KMS-11 (cell line): ENCODE measurements around the gene KLF4.

Source experiments
- H2AFZ ChIP-seq: fragments of 200-600 bp; sonication (generic); 2 replicates; pipeline ENCODE4 v1.6.1; 2016; ENCODE audit warnings: antibody characterized with exemption, mixed run types, low read depth
- H3K27ac ChIP-seq: fragments of 200-600 bp; sonication (generic); 2 replicates; pipeline ENCODE4 v1.6.1; 2016; ENCODE audit warnings: mild to moderate bottlenecking, mixed run types
- H3K27me3 ChIP-seq: fragments of 200-600 bp; sonication (generic); 2 replicates; pipeline ENCODE4 v1.6.1; 2017; ENCODE audit warnings: mild to moderate bottlenecking, low read depth, mixed run types, moderate library complexity; ENCODE audit not compliant: insufficient read depth
- H3K36me3 ChIP-seq: fragments of 200-600 bp; sonication (generic); 2 replicates; pipeline ENCODE4 v1.6.1; 2017; ENCODE audit warnings: mild to moderate bottlenecking, mixed run types; ENCODE audit not compliant: insufficient read depth
- H3K4me1 ChIP-seq: fragments of 200-600 bp; sonication (generic); 2 replicates; pipeline ENCODE4 v1.6.1; 2016; ENCODE audit warnings: mild to moderate bottlenecking, low read depth, mixed run types; ENCODE audit not compliant: poor library complexity, severe bottlenecking
- H3K4me2 ChIP-seq: fragments of 200-600 bp; sonication (generic); 2 replicates; pipeline ENCODE4 v1.7.0; 2016; ENCODE audit warnings: mild to moderate bottlenecking, mixed run types
- H3K4me3 ChIP-seq: fragments of 200-600 bp; sonication (generic); IDR thresholded peaks from 2 replicates; pipeline ENCODE4 v1.6.1; 2017; ENCODE audit warnings: low read depth, low read length, mixed read lengths; ENCODE audit not compliant: insufficient read depth
- H3K79me2 ChIP-seq: fragments of 200-600 bp; sonication (generic); 2 replicates; pipeline ENCODE4 v1.6.1; 2016; ENCODE audit warnings: low read depth, mixed run types; ENCODE audit not compliant: insufficient read depth
- H3K9ac ChIP-seq: fragments of 200-600 bp; sonication (generic); 2 replicates; pipeline ENCODE4 v1.6.1; 2016; ENCODE audit warnings: mild to moderate bottlenecking, mixed run types
- H4K20me1 ChIP-seq: fragments of 200-600 bp; sonication (generic); 2 replicates; pipeline ENCODE4 v1.6.1; 2016; ENCODE audit warnings: mild to moderate bottlenecking, mixed run types; ENCODE audit not compliant: insufficient read depth
- TF ChIP-seq, protein P1 (sequence below): fragments of 200-600 bp; sonication (generic); conservative IDR thresholded peaks from 2 replicates; pipeline ENCODE4 v1.6.1; 2017; ENCODE audit warnings: low read depth, mild to moderate bottlenecking, antibody characterized with exemption, low read length, moderate library complexity, mixed read lengths

The KLF4 gene

GRCh38 chr9:107447834-107448233 is 41.7 kb downstream of the KLF4 start:
- Histone ChIP-seq H3K36me3 (no peaks in the 10 kb centered on the region), H3K27ac (no peak overlapping the region), H3K4me1 (no peaks in the 10 kb centered on the region), H3K4me2 (no peak overlapping the region), H2AFZ (no peak overlapping the region), H3K79me2 (no peaks in the 10 kb centered on the region), H3K27me3 (no peaks in the 10 kb centered on the region), H3K9ac (no peak overlapping the region), H4K20me1 (no peaks in the 10 kb centered on the region), H3K4me3 (no peak overlapping the region)
- TF ChIP-seq, protein P1, sequence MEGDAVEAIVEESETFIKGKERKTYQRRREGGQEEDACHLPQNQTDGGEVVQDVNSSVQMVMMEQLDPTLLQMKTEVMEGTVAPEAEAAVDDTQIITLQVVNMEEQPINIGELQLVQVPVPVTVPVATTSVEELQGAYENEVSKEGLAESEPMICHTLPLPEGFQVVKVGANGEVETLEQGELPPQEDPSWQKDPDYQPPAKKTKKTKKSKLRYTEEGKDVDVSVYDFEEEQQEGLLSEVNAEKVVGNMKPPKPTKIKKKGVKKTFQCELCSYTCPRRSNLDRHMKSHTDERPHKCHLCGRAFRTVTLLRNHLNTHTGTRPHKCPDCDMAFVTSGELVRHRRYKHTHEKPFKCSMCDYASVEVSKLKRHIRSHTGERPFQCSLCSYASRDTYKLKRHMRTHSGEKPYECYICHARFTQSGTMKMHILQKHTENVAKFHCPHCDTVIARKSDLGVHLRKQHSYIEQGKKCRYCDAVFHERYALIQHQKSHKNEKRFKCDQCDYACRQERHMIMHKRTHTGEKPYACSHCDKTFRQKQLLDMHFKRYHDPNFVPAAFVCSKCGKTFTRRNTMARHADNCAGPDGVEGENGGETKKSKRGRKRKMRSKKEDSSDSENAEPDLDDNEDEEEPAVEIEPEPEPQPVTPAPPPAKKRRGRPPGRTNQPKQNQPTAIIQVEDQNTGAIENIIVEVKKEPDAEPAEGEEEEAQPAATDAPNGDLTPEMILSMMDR, result no peak

DNA sequence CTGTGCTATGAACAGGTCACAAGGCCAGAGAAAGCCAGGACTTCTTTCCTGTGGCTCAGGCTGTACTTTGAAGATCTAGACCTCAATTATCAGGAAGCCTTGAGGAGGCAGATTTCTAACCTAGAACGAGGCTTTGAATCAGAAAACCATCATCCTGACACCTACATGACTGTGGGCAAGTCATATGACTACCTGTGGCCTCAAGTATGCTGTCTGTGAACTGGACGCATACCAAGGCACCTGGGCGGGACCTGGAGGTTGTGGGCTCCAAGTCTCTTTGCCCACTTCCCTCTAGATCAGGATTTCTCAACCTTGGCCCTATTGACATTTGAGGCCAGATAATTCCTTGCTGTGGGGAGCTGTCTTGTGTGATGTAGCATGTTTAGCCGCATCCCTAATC is 42.5 kb downstream of the KLF4 start:
- Histone ChIP-seq H3K9ac (no peak overlapping the region), H3K27me3 (no peaks in the 10 kb centered on the region), H3K27ac (no peak overlapping the region), H3K4me1 (no peaks in the 10 kb centered on the region), H3K79me2 (no peaks in the 10 kb centered on the region), H2AFZ (no peak overlapping the region), H3K4me2 (no peak overlapping the region), H3K4me3 (no peak overlapping the region), H4K20me1 (no peaks in the 10 kb centered on the region), H3K36me3 (no peaks in the 10 kb centered on the region)
- TF ChIP-seq, protein P1, result no peak

- Histone ChIP-seq H3K4me1 (no peaks in the 10 kb centered on the region), H2AFZ (no peak overlapping the region), H3K27me3 (no peaks in the 10 kb centered on the region), H4K20me1 (no peaks in the 10 kb centered on the region), H3K79me2 (no peaks in the 10 kb centered on the region), H3K9ac (no peak overlapping the region), H3K4me2 (no peak overlapping the region), H3K27ac (no peak overlapping the region), H3K4me3 (no peak overlapping the region), H3K36me3 (no peaks in the 10 kb centered on the region)
- TF ChIP-seq, protein P1, result no peak
Observed at GRCh38 chr9:107446491-107446890, 43.1 kb downstream of the KLF4 start.

GRCh38 chr9:107443786-107444185 is 45.8 kb downstream of the KLF4 start:
- Histone ChIP-seq H3K79me2 (no peaks in the 10 kb centered on the region), H3K27me3 (no peaks in the 10 kb centered on the region), H3K9ac (no peak overlapping the region), H4K20me1 (no peaks in the 10 kb centered on the region), H3K4me1 (peaks cover 4% of the 10 kb centered on the region), H3K36me3 (no peaks in the 10 kb centered on the region), H3K4me3 (no peak overlapping the region), H2AFZ (no peak overlapping the region), H3K27ac (no peak overlapping the region), H3K4me2 (no peak overlapping the region)
- TF ChIP-seq, protein P1, result no peak
